Measurements from ENCODE around the gene P2RX5. TPM values are rescaled to one million over a fixed set of nuclear protein-coding genes. Genes with fewer than 3 reads are reported as not detected.
A peak's percentile ranks its signal among the peaks of the same experiment; 100 is the strongest.

P2RX5 gene, protein sequence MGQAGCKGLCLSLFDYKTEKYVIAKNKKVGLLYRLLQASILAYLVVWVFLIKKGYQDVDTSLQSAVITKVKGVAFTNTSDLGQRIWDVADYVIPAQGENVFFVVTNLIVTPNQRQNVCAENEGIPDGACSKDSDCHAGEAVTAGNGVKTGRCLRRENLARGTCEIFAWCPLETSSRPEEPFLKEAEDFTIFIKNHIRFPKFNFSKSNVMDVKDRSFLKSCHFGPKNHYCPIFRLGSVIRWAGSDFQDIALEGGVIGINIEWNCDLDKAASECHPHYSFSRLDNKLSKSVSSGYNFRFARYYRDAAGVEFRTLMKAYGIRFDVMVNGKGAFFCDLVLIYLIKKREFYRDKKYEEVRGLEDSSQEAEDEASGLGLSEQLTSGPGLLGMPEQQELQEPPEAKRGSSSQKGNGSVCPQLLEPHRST
- total RNA-seq: 6.0 and 8.4 TPM in 2 replicates

- peaks cover 3% of the 10 kb centered on the region for H3K27me3 ChIP-seq (ENCODE audit: control insufficient read depth, insufficient read depth, low read length)
Observed at GRCh38 chr17:3695723-3696411, at the start of gene P2RX5. Gene P2RX5 (minus strand): TSS chr17:3696155. CDS start chr17:3696005, 150 bp downstream.

GRCh38 chr17:3745071-3745470 is 49.1 kb upstream of the P2RX5 start:
- no peak for DNase-seq (ENCODE audit: low read depth)
- no peak for TF ChIP-seq CTCF (IDR thresholded peaks at IDR 0.05; ENCODE audit: insufficient read depth, low read length, poor library complexity, severe bottlenecking)
- no peaks in the 10 kb centered on the region for H3K27me3 ChIP-seq (ENCODE audit: control insufficient read depth, insufficient read depth, low read length)
- H3K36me3 ChIP-seq (ENCODE audit: control insufficient read depth, insufficient read depth, low read length): no peaks in the 10 kb centered on the region
- no peak overlapping the region for H3K4me3 ChIP-seq (ENCODE audit: low read depth, low read length)

More at GRCh38 chr17:3695723-3696411, at the start of gene P2RX5:
- peak within 1 kb of the TSS; percentile 30 for H3K4me3 ChIP-seq (ENCODE audit: low read depth, low read length)
- H3K36me3 ChIP-seq (ENCODE audit: control insufficient read depth, insufficient read depth, low read length): no peaks in the 10 kb centered on the region
- DNase-seq (ENCODE audit: low read depth): no peak
- no peak for TF ChIP-seq CTCF (IDR thresholded peaks at IDR 0.05; ENCODE audit: insufficient read depth, low read length, poor library complexity, severe bottlenecking)

GRCh38 chr17:3744014-3744413 is 48.1 kb upstream of the P2RX5 start:
- no peak for TF ChIP-seq CTCF (IDR thresholded peaks at IDR 0.05; ENCODE audit: insufficient read depth, low read length, poor library complexity, severe bottlenecking)
- H3K4me3 ChIP-seq (ENCODE audit: low read depth, low read length): no peak overlapping the region
- peaks cover 2% of the 10 kb centered on the region for H3K27me3 ChIP-seq (ENCODE audit: control insufficient read depth, insufficient read depth, low read length)
- no peak for DNase-seq (ENCODE audit: low read depth)
- H3K36me3 ChIP-seq (ENCODE audit: control insufficient read depth, insufficient read depth, low read length): no peaks in the 10 kb centered on the region

- DNase-seq (ENCODE audit: low read depth): no peak
- Histone ChIP-seq H3K27me3 (ENCODE audit: control insufficient read depth, insufficient read depth, low read length) (peaks cover 3% of the 10 kb centered on the region), H3K4me3 (ENCODE audit: low read depth, low read length) (no peak overlapping the region), H3K36me3 (ENCODE audit: control insufficient read depth, insufficient read depth, low read length) (no peaks in the 10 kb centered on the region)
- TF ChIP-seq CTCF (IDR thresholded peaks at IDR 0.05; ENCODE audit: insufficient read depth, low read length, poor library complexity, severe bottlenecking): no peak
Observed at GRCh38 chr17:3740611-3741073, 44.7 kb upstream of the P2RX5 start.

- no peaks in the 10 kb centered on the region for H3K36me3 ChIP-seq (ENCODE audit: control insufficient read depth, insufficient read depth, low read length)
- DNase-seq (ENCODE audit: low read depth): no peak
- H3K27me3 ChIP-seq (ENCODE audit: control insufficient read depth, insufficient read depth, low read length): peaks cover 3% of the 10 kb centered on the region
- TF ChIP-seq CTCF (IDR thresholded peaks at IDR 0.05; ENCODE audit: insufficient read depth, low read length, poor library complexity, severe bottlenecking): no peak
- H3K4me3 ChIP-seq (ENCODE audit: low read depth, low read length): no peak overlapping the region
Observed at GRCh38 chr17:3739422-3740124, 43.6 kb upstream of the P2RX5 start.
